K562 (cell line): Measurements from ENCODE around the gene ANKRD11. TPM values are rescaled to one million over a fixed set of nuclear protein-coding genes. Genes with fewer than 3 reads are reported as not detected.

Experiments used
- ELK1 ChIP-seq: sonication (generic); formaldehyde crosslinking; IDR thresholded peaks from 2 replicates; pipeline ENCODE4 v1.8.1; 2022; ENCODE audit warnings: missing genetic modification reagents
- ETV1 ChIP-seq: fragments of 450-650 bp; conservative IDR thresholded peaks from 2 replicates; pipeline ENCODE4 v1.6.1; 2016; ENCODE audit warnings: missing genetic modification characterization, control low read depth, low read depth, missing compliant biosample characterization
- FOXJ2 ChIP-seq: fragments of 200-800 bp; sonication (Bioruptor generic); IDR thresholded peaks from 2 replicates; pipeline ENCODE4 v1.6.1; 2016; ENCODE audit warnings: missing genetic modification characterization, missing compliant biosample characterization
- FOXP1 ChIP-seq: sonication (generic); formaldehyde crosslinking; IDR thresholded peaks from 2 replicates; pipeline ENCODE4 v1.8.0; 2022; ENCODE audit warnings: mild to moderate bottlenecking, missing genetic modification reagents
- HDAC6 ChIP-seq: IDR thresholded peaks from 2 replicates; pipeline ENCODE4 v1.6.1; 2012; ENCODE audit warnings: low read depth, mild to moderate bottlenecking, control low read depth, inconsistent platforms, low read length, moderate library complexity
- PREB ChIP-seq: sonication (generic); formaldehyde crosslinking; IDR thresholded peaks from 2 replicates; pipeline ENCODE4 v1.8.1; 2023; ENCODE audit warnings: mild to moderate bottlenecking, missing genetic modification reagents
- PTBP1 ChIP-seq: fragments of 200-400 bp; formaldehyde crosslinking; IDR thresholded peaks from 2 replicates; pipeline ENCODE4 v1.6.1; 2017; ENCODE audit warnings: low read depth, low read length
- RFX7 ChIP-seq: fragments of 250-450 bp; sonication (Bioruptor Pico); IDR thresholded peaks from 2 replicates; pipeline ENCODE4 v1.5.1; 2021; ENCODE audit warnings: mild to moderate bottlenecking
- SMARCA4 ChIP-seq: fragments of 450-650 bp; IDR thresholded peaks from 2 replicates; pipeline ENCODE4 v1.6.1; 2016
- STAT5A ChIP-seq: IDR thresholded peaks from 2 replicates; pipeline ENCODE4 v1.6.1; 2012; ENCODE audit warnings: low read length, inconsistent platforms, borderline replicate concordance
- TARDBP ChIP-seq: fragments of 450-650 bp; IDR thresholded peaks from 2 replicates; pipeline ENCODE4 v1.6.1; 2016
- TCFL5 ChIP-seq: fragments of 250-450 bp; sonication (Bioruptor Pico); conservative IDR thresholded peaks from 2 replicates; pipeline ENCODE4 v1.6.1; 2021; ENCODE audit warnings: mild to moderate bottlenecking, moderate library complexity, matching md5 sums
- TEAD1 ChIP-seq, 2 experiments: fragments of 450-650 bp in 1 of 2; sonication (generic) in 1 of 2; formaldehyde crosslinking; IDR thresholded peaks; 2 replicates each; pipeline versions ENCODE4 v1.4.0 to v1.8.0; 2020 to 2022; ENCODE audit warnings: mild to moderate bottlenecking in 2 of 2, missing genetic modification reagents in 1 of 2
- ZBTB33 ChIP-seq: sonication (generic); formaldehyde crosslinking; IDR thresholded peaks from 2 replicates; pipeline ENCODE4 v1.8.1; 2023; ENCODE audit warnings: mild to moderate bottlenecking, missing genetic modification reagents
- ZC3H11A ChIP-seq: IDR thresholded peaks from 2 replicates; pipeline ENCODE4 v1.6.1; 2012; ENCODE audit warnings: low read depth, low read length, improper control_type of control experiment
- ZKSCAN3 ChIP-seq: fragments of 250-450 bp; sonication (Bioruptor Pico); IDR thresholded peaks from 2 replicates; pipeline ENCODE4 v1.4.0; 2020
- ZNF133 ChIP-seq: fragments of 250-450 bp; sonication (Bioruptor Pico); IDR thresholded peaks from 2 replicates; pipeline ENCODE4 v1.4.0; 2020; ENCODE audit warnings: mild to moderate bottlenecking
- ZNF584 ChIP-seq: fragments of 200-800 bp; sonication (Bioruptor generic); IDR thresholded peaks from 2 replicates; pipeline ENCODE4 v1.6.1; 2016; ENCODE audit warnings: low read depth, mild to moderate bottlenecking, missing genetic modification characterization, missing compliant biosample characterization
- ZNF668 ChIP-seq: fragments of 250-450 bp; sonication (Bioruptor Pico); IDR thresholded peaks from 2 replicates; pipeline ENCODE4 v1.8.0; 2022; ENCODE audit warnings: mild to moderate bottlenecking, inconsistent platforms
- ZNF75A ChIP-seq: fragments of 450-650 bp; formaldehyde crosslinking; IDR thresholded peaks from 2 replicates; pipeline ENCODE4 v1.4.0; 2020; ENCODE audit warnings: mild to moderate bottlenecking
- ZNF785 ChIP-seq: fragments of 250-450 bp; sonication (Bioruptor Pico); IDR thresholded peaks from 2 replicates; pipeline ENCODE4 v1.4.0; 2020; ENCODE audit warnings: mild to moderate bottlenecking
- polyA plus RNA-seq, 8 experiments: library from polyadenylated mRNA; depleted of rRNA in 4 of 8; stranded (reverse) in 5 of 8; unstranded in 3 of 8; fragments of >200 nt; fragmentation: Nextera tagmentation in 2 of 8; fragmentation: Illumina TruSeq in 1 of 8; extraction: Ambion mirVana in 2 of 8; extraction: Trizol in 1 of 8; gene quantifications; 2 replicates each; pipeline versions ENCODE4 v1.2.1 to v1.2.3, GENCODE V29; 2011 to 2014; ENCODE audit warnings: inconsistent platforms in 1 of 8, missing spikeins in 1 of 8
- total RNA-seq, 7 experiments: library from RNA; depleted of rRNA in 6 of 7; stranded (reverse); fragments of >200 nt in 6 of 7; fragmentation: Illumina TruSeq in 2 of 7; extraction: Trizol in 2 of 7; gene quantifications; 2 replicates each; pipeline versions ENCODE4 v1.2.1 to v1.2.3, GENCODE V29; 2011 to 2021; ENCODE audit warnings: low replicate concordance in 1 of 7
- TF ChIP-seq, protein P1 (sequence below): IDR thresholded peaks from 3 replicates; pipeline ENCODE4 v1.6.1; 2011; ENCODE audit warnings: borderline replicate concordance, mild to moderate bottlenecking, moderate library complexity; ENCODE audit not compliant: insufficient read length; ENCODE audit errors: extremely low read depth

ANKRD11 gene
- total and polyA plus RNA-seq, 9 of the 15 experiments (the other 6 are each of a cell fraction or from before 2014, with no cell fraction given): 4.7 to 126 (median 31.7) TPM

DNA sequence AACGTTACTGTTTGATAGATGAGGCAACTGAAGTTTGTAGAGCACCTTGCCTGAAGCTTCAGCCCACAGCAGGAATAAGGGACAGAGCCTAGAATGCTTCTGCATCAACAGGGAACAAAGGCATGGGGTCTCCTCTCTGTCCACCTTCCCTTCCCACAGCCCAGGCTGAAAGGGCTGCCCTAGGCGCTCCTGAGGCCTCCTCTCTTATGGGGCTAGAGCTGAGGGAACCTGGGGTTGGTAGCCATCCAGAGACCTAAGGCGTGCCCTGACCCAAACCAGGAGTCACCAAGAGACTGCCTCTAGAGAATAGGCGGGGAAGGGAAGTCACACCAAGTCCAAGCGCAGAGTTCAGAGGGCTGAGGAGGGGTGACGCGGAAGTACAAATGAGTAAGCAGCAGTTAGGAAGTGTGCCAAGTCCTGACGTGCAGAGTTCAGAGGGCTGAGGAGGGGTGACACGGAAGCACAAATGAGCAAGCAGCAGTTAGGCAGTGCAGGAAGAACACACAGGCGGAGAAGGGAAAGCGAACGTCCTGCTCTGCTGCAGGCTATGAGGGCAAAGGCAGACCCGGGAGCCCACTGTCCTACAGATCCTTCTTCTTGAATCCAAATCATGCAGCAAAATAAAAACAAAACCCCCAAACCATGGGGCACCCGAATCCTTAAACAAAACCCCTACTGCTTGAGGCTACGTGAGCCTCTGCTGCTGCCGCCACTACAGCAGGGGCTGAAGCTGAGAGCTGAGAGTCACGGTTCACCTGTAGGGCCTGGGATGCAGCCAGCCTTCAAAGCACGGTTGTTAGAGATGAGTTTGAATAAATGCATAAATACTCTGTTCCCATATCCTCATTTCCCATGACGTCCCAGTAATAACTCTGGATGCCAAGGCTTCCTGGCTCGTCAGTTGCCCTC lies 15.1 kb upstream of the ANKRD11 start (continued):
- TF ChIP-seq ZNF584 (CRISPR knock-in tag) (no peak), ZKSCAN3 (CRISPR knock-in tag) (no peak), TCFL5 (CRISPR knock-in tag) (no peak), HDAC6 (no peak), PREB (CRISPR knock-in tag) (no peak), ZNF133 (CRISPR knock-in tag) (no peak), ZBTB33 (CRISPR knock-in tag) (0 out of 2 replicates have a peak, but pooled peaks have one; percentile 59), TARDBP (0 out of 2 replicates have a peak, but pooled peaks have one; percentile 51), ZC3H11A (no peak), RFX7 (CRISPR knock-in tag) (no peak), TEAD1 (CRISPR knock-in tag; IDR thresholded peaks at IDR 0.05) (no peak), ZNF668 (no peak), FOXJ2 (tag) (no peak), STAT5A (no peak), ZNF75A (no peak), ELK1 (CRISPR knock-in tag) (no peak), FOXP1 (CRISPR knock-in tag) (no peak), SMARCA4 (peak; percentile 65; the same call in 1 of the 2 replicates), ETV1 (0 out of 2 replicates have a peak, but pooled peaks have one; percentile 36), ZNF785 (CRISPR knock-in tag) (no peak), PTBP1 (no peak)
- TF ChIP-seq, protein P1, sequence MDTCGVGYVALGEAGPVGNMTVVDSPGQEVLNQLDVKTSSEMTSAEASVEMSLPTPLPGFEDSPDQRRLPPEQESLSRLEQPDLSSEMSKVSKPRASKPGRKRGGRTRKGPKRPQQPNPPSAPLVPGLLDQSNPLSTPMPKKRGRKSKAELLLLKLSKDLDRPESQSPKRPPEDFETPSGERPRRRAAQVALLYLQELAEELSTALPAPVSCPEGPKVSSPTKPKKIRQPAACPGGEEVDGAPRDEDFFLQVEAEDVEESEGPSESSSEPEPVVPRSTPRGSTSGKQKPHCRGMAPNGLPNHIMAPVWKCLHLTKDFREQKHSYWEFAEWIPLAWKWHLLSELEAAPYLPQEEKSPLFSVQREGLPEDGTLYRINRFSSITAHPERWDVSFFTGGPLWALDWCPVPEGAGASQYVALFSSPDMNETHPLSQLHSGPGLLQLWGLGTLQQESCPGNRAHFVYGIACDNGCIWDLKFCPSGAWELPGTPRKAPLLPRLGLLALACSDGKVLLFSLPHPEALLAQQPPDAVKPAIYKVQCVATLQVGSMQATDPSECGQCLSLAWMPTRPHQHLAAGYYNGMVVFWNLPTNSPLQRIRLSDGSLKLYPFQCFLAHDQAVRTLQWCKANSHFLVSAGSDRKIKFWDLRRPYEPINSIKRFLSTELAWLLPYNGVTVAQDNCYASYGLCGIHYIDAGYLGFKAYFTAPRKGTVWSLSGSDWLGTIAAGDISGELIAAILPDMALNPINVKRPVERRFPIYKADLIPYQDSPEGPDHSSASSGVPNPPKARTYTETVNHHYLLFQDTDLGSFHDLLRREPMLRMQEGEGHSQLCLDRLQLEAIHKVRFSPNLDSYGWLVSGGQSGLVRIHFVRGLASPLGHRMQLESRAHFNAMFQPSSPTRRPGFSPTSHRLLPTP: no peak
